Neural crest cell (in vitro differentiated cells): Measurements from ENCODE around the gene TSFM. TPM values are rescaled to one million over a fixed set of nuclear protein-coding genes. Genes with fewer than 3 reads are reported as not detected.

Experiments
- DNase-seq: peaks from one replicate; pipeline ENCODE4 v3.0.0; 2021; ENCODE audit warnings: low read depth, mixed read lengths, low spot score
- H3K27ac Mint-ChIP-seq: one replicate; pipeline ENCODE4 v1.8.0; 2021; ENCODE audit warnings: mild to moderate bottlenecking, mixed read lengths; ENCODE audit not compliant: unreplicated experiment
- H3K27me3 Mint-ChIP-seq: 2 replicates; pipeline ENCODE4 v1.8.0; 2021; ENCODE audit warnings: low read depth, mild to moderate bottlenecking, mixed read lengths
- H3K36me3 Mint-ChIP-seq: 2 replicates; pipeline ENCODE4 v1.8.0; 2021; ENCODE audit warnings: low read depth, mild to moderate bottlenecking, mixed read lengths
- H3K4me1 Mint-ChIP-seq: 2 replicates; pipeline ENCODE4 v1.8.0; 2021; ENCODE audit warnings: mixed read lengths
- H3K4me3 Mint-ChIP-seq: one replicate; pipeline ENCODE4 v1.8.0; 2021; ENCODE audit warnings: mild to moderate bottlenecking, mixed read lengths
- H3K9me3 Mint-ChIP-seq: 2 replicates; pipeline ENCODE4 v1.8.0; 2021; ENCODE audit warnings: mixed read lengths
- total RNA-seq: library from RNA; stranded (reverse); gene quantifications from 2 replicates; pipeline ENCODE4 v1.2.1, GENCODE V29; 2021
- TF ChIP-seq, protein P1 (sequence below): fragments of 200-600 bp; sonication (generic); conservative IDR thresholded peaks from 2 replicates; pipeline ENCODE4 v1.5.0; 2021; ENCODE audit warnings: antibody characterized with exemption, mild to moderate bottlenecking

The TSFM gene
- total RNA-seq, 1 donor from 2014 or later, result 32.3 TPM

DNA sequence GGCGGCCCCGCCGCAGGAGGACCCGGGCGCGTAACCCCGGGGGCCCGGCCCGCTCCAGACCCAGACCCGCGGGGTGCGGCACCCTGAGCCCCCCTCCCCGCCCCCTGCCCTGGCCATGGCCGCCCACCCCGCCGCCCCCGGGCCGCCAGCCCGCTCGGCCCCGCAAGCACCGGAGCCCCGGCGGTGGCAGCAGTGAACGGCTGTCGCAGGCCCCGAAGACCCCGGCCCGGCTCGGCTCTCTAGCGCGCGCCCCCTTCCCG lies 27.5 kb upstream of the TSFM start:
- TF ChIP-seq, protein P1, sequence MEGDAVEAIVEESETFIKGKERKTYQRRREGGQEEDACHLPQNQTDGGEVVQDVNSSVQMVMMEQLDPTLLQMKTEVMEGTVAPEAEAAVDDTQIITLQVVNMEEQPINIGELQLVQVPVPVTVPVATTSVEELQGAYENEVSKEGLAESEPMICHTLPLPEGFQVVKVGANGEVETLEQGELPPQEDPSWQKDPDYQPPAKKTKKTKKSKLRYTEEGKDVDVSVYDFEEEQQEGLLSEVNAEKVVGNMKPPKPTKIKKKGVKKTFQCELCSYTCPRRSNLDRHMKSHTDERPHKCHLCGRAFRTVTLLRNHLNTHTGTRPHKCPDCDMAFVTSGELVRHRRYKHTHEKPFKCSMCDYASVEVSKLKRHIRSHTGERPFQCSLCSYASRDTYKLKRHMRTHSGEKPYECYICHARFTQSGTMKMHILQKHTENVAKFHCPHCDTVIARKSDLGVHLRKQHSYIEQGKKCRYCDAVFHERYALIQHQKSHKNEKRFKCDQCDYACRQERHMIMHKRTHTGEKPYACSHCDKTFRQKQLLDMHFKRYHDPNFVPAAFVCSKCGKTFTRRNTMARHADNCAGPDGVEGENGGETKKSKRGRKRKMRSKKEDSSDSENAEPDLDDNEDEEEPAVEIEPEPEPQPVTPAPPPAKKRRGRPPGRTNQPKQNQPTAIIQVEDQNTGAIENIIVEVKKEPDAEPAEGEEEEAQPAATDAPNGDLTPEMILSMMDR, result no peak
- Mint-ChIP-seq H3K27me3 (peaks cover 56% of the 10 kb centered on the region), H3K36me3 (peaks cover 19% of the 10 kb centered on the region), H3K4me1 (peaks cover 52% of the 10 kb centered on the region), H3K4me3 (no peak overlapping the region), H3K9me3 (no peaks in the 10 kb centered on the region), H3K27ac (no peak overlapping the region)
- DNase-seq, result no peak

GRCh38 chr12:57755454-57756372 lies 26.9 kb upstream of the TSFM start:
- H3K4me3 Mint-ChIP-seq, result peak overlapping the region; percentile 89
- no peak for DNase-seq
- no peaks in the 10 kb centered on the region for H3K9me3 Mint-ChIP-seq
- TF ChIP-seq, protein P1, result no peak
- H3K27me3 Mint-ChIP-seq, result peaks cover 61% of the 10 kb centered on the region
- peaks cover 46% of the 10 kb centered on the region for H3K4me1 Mint-ChIP-seq
- peaks cover 14% of the 10 kb centered on the region for H3K36me3 Mint-ChIP-seq
- no peak overlapping the region for H3K27ac Mint-ChIP-seq

- TF ChIP-seq, protein P1, result peak; percentile 76
- H3K4me3 Mint-ChIP-seq, result peak overlapping the region; percentile 89
- peak; percentile 62 for DNase-seq
- H3K27me3 Mint-ChIP-seq, result peaks cover 69% of the 10 kb centered on the region
- H3K27ac Mint-ChIP-seq, result no peak overlapping the region
- H3K36me3 Mint-ChIP-seq, result peaks cover 5% of the 10 kb centered on the region
- no peaks in the 10 kb centered on the region for H3K9me3 Mint-ChIP-seq
- peaks cover 37% of the 10 kb centered on the region for H3K4me1 Mint-ChIP-seq
These were observed 25.9 kb upstream of the TSFM start for GRCh38 chr12:57756406-57757341.

- Mint-ChIP-seq H3K9me3 (no peaks in the 10 kb centered on the region), H3K4me3 (peak overlapping the region; percentile 64), H3K36me3 (peaks cover 2% of the 10 kb centered on the region), H3K27me3 (peaks cover 71% of the 10 kb centered on the region), H3K4me1 (peaks cover 26% of the 10 kb centered on the region), H3K27ac (no peak overlapping the region)
- no peak for DNase-seq
- TF ChIP-seq, protein P1, result no peak
These were observed 24.8 kb upstream of the TSFM start for GRCh38 chr12:57757771-57758170.

DNA sequence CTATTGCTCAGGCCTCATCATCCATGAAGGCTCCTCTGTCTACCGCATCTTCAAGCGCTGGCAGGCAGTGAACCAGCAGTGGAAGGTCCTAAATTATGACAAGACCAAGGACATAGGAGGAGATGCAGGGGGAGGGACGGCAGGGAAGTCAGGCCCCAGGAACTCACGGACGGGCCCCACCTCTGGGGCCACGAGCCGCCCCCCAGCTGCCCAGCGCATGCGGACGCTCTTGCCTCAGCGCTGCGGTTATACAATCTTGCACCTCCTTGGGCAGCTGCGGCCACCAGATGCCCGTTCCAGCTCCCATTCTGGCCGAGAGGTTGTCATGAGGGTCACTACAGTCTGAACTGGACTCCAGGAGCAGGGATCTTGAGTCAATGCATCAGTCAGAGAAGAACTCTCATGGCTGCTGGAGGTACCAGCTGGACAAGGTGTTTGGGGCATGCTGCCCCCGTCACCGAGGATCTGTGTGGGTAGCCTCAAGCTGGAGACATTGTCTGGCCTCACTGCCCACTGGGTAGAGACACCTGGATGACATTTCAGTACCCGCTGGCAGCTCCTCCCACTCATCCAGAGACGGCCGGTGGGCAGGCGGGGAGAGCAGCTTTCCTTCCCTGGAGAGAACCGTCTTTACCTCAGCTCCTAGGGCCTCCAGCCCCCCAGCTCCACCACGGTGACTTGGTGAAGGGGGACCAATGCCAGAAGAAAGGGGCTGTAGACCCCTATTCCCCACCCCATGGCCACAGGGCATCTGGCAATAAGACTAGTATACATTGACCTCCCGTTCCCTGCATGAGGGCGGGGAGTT lies 23.8 kb upstream of the TSFM start:
- TF ChIP-seq, protein P1, result no peak
- H3K27me3 Mint-ChIP-seq, result peaks cover 73% of the 10 kb centered on the region
- peak overlapping the region; percentile 82 for H3K4me3 Mint-ChIP-seq

More for the DNA sequence above, 23.8 kb upstream of the TSFM start:
- Mint-ChIP-seq H3K9me3 (no peaks in the 10 kb centered on the region), H3K27ac (no peak overlapping the region), H3K4me1 (peaks cover 18% of the 10 kb centered on the region), H3K36me3 (peaks cover 2% of the 10 kb centered on the region)
- no peak for DNase-seq
